Bronchial epithelial cell (primary cell): ENCODE measurements around the gene SH3BGRL3. TPM values are rescaled to one million over a fixed set of nuclear protein-coding genes. Genes with fewer than 3 reads are reported as not detected.

Experiments used
- DNase-seq: peaks from one replicate; pipeline ENCODE4 v3.0.0-alpha.2; 2010; ENCODE audit warnings: low read depth
- FAIRE-seq: peaks from 2 replicates; lab custom pipeline; 2011; peaks lifted over from hg19 to GRCh38; lab: Jason Lieb, UNC
- H3K27me3 ChIP-seq: 2 replicates; pipeline ENCODE4 v1.5.1; 2011; ENCODE audit warnings: low read length; ENCODE audit not compliant: control insufficient read depth, insufficient read depth
- H3K36me3 ChIP-seq: 2 replicates; pipeline ENCODE4 v1.5.1; 2011; ENCODE audit warnings: low read length; ENCODE audit not compliant: control insufficient read depth, insufficient read depth
- H3K4me3 ChIP-seq: 2 replicates; pipeline ENCODE4 v1.5.1; 2011; ENCODE audit warnings: mild to moderate bottlenecking, low read depth, low read length, control low read depth
- total RNA-seq: library from RNA; depleted of rRNA; stranded (reverse); fragments of >200 nt; gene quantifications from 2 replicates; pipeline ENCODE4 v1.2.1, GENCODE V29; 2014
- TF ChIP-seq, protein P1 (sequence below): IDR thresholded peaks from 2 replicates; pipeline ENCODE4 v1.5.1; 2011; ENCODE audit warnings: mild to moderate bottlenecking, moderate library complexity, low read length, control low read depth, inconsistent platforms; ENCODE audit not compliant: insufficient read depth, severe bottlenecking

Gene SH3BGRL3
- total RNA-seq, 1 donor from 2014 or later = 14.5 TPM

DNA sequence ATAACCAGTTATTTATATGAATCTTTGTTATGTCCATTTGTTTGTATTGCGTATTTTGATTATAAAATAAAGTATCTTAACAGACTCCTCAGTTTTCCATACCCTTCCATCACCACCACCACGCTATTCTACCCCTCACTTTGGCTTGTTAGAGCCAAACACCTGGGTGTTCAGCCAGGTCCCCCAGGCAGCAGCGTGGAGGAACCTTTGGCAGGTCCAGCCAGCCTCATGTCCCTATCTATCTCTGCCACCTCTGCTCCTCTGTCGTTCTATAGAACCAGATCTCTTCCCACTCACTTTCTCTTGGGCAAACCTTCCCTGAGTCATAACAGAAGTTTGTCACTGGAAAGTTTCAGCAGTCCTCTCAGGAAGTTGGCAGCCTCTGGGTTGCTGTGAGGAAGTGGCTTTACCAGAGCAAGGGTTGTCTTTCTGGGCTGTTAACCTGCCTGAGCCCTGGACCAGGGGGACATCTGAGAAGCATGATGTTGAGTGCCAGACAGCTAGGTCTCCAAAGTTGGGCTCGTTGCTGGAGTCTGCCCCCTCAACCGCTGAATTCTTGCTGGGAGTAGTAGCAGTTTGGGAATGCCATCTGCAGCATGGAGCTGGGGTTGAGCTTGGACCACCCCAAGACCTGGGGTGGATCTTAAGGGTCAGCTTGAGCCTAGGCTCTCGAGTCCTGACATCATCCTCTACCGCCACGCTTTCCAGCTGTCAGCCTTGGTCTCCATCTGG, 996 bp upstream of the SH3BGRL3 start:
- TF ChIP-seq, protein P1, sequence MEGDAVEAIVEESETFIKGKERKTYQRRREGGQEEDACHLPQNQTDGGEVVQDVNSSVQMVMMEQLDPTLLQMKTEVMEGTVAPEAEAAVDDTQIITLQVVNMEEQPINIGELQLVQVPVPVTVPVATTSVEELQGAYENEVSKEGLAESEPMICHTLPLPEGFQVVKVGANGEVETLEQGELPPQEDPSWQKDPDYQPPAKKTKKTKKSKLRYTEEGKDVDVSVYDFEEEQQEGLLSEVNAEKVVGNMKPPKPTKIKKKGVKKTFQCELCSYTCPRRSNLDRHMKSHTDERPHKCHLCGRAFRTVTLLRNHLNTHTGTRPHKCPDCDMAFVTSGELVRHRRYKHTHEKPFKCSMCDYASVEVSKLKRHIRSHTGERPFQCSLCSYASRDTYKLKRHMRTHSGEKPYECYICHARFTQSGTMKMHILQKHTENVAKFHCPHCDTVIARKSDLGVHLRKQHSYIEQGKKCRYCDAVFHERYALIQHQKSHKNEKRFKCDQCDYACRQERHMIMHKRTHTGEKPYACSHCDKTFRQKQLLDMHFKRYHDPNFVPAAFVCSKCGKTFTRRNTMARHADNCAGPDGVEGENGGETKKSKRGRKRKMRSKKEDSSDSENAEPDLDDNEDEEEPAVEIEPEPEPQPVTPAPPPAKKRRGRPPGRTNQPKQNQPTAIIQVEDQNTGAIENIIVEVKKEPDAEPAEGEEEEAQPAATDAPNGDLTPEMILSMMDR = no peak
- Histone ChIP-seq H3K4me3 (peak overlapping the region; percentile 77), H3K27me3 (no peaks in the 10 kb centered on the region), H3K36me3 (peaks cover 10% of the 10 kb centered on the region)
- DNase-seq = peak; percentile 94
- no peak for FAIRE-seq

DNA sequence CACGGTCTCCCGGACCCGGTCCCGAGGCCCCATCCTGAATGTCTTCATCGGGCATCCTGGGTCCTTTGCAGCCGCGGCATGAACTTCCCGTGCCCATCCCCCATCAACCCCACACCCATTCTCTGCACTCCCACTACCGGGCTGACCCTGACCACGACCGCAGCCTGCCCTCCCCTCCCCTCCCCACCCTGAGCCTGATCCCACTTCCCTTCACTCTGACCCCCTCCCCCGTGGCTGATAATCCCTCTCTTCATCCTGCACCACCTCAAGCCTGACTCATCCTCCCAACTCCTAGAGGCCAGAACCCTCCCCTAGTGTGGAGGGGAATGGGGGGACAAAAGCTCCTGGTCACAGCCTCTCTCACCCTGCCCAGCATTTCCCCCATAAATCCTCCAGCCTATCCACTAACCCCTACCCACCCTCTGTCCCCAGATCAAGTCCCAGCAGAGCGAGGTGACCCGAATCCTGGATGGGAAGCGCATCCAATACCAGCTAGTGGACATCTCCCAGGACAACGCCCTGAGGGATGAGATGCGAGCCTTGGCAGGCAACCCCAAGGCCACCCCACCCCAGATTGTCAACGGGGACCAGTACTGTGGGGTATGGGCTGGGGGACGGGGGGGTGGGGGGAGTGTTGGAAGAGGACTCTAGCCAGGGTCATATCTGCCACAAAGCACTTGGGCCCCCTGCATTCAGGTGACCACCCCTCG, 602 bp downstream of the SH3BGRL3 start:
- DNase-seq = peak; percentile 41
- TF ChIP-seq, protein P1 = no peak
- no peaks in the 10 kb centered on the region for H3K27me3 ChIP-seq
- H3K4me3 ChIP-seq = peak overlapping the region; percentile 77
- FAIRE-seq = no peak
- peaks cover 10% of the 10 kb centered on the region for H3K36me3 ChIP-seq

DNA sequence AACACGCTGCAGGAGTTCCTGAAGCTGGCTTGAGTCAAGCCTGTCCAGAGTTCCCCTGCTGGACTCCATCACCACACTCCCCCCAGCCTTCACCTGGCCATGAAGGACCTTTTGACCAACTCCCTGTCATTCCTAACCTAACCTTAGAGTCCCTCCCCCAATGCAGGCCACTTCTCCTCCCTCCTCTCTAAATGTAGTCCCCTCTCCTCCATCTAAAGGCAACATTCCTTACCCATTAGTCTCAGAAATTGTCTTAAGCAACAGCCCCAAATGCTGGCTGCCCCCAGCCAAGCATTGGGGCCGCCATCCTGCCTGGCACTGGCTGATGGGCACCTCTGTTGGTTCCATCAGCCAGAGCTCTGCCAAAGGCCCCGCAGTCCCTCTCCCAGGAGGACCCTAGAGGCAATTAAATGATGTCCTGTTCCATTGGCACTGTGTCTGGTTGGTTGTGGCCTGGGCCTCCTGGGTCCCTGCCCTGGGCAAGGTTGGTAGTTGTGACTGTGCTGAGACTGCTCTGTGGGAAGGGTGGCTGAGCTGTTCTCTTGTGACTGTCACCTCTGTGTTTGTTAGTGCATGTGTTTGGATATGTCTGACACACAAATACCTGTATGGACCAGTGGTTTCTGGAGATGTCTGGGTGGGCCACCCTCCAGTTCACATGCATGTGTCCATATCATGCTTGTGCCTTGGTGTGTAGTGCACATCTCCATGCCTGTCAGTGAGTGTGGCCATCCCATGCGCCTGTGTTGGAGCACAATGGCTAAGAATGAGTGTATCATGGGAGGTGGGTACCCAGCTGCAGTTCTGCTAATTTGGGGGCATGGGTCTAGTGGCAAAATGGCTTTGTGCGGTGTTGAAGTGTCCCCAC, 1.4 kb downstream of the SH3BGRL3 start:
- Histone ChIP-seq H3K4me3 (peak overlapping the region; percentile 77), H3K27me3 (no peaks in the 10 kb centered on the region), H3K36me3 (peaks cover 10% of the 10 kb centered on the region)
- TF ChIP-seq, protein P1 = no peak
- no peak for DNase-seq
- no peak for FAIRE-seq

DNA sequence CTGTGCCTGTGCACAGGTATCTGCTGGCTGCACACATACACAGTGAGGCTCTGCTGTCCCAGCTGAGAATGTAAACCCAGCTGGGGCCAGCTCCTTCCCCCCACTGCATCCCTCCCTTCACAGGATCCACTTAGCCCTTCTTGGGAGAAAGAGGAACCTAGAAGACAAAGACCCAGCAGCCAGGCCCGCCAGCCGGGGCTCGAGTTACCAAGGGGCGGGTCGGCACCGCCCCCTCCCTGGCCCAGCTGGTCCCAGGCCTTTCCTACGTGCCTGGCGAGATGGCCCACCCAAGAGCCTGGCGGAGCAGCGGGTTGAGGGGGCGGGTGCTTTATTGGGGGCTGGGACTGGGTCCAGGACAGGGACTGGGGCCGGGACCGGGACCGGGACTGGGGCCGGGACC, 2.1 kb downstream of the SH3BGRL3 start:
- Histone ChIP-seq H3K4me3 (no peak overlapping the region), H3K27me3 (no peaks in the 10 kb centered on the region), H3K36me3 (peaks cover 10% of the 10 kb centered on the region)
- TF ChIP-seq, protein P1 = no peak
- FAIRE-seq (no peak), DNase-seq (no peak)

DNA sequence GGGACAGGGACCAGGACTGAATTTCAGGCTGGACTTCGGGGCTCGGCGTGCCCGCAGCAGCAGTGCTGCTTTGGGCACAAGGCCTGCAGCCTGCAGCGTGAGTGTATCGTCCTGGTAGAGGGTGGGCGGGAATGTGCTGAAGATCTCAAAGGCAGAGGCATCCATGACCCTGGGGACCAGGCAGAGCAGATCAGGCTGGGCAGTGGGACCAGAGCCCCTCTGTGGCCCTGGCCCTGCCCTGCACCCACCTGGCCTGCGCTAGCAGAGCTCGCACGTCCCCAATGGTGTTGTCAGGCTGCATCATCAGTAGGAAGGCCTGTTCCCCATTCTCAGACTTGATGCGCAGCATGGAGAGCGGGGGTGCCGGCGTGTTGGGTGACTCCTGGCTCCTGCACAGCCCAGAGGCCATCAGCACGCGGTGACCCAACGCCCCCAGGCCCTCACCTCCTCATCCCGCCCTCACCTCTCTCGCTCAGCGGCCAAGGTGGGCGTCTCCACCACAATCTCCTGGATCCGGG, 2.6 kb downstream of the SH3BGRL3 start:
- no peak overlapping the region for H3K4me3 ChIP-seq
- peaks cover 8% of the 10 kb centered on the region for H3K36me3 ChIP-seq
- FAIRE-seq = no peak
- DNase-seq = no peak
- H3K27me3 ChIP-seq = no peaks in the 10 kb centered on the region
- TF ChIP-seq, protein P1 = no peak
